Measurements from ENCODE around the gene IMMP2L.

IMMP2L gene

GRCh38 chr7:111030336-111030735 is 532.0 kb downstream of the IMMP2L start:
- no peak for DNase-seq (ENCODE audit: low read depth in 2 of 2)

- no peak for DNase-seq (ENCODE audit: low read depth in 2 of 2)
These were observed 532.6 kb downstream of the IMMP2L start for GRCh38 chr7:111029574-111030251.

- DNase-seq (ENCODE audit: low read depth in 2 of 2): no peak
These were observed 533.1 kb downstream of the IMMP2L start for GRCh38 chr7:111029141-111029572.

- DNase-seq (ENCODE audit: low read depth in 2 of 2): no peak
These were observed 534.9 kb downstream of the IMMP2L start for GRCh38 chr7:111027396-111027795.

- DNase-seq (ENCODE audit: low read depth in 2 of 2): no peak
These were observed 535.5 kb downstream of the IMMP2L start for GRCh38 chr7:111026806-111027205.

GRCh38 chr7:111026343-111026742 is 535.9 kb downstream of the IMMP2L start:
- no peak for DNase-seq (ENCODE audit: low read depth in 2 of 2)

GRCh38 chr7:111025006-111025405 is 537.3 kb downstream of the IMMP2L start:
- DNase-seq (ENCODE audit: low read depth in 2 of 2): no peak

GRCh38 chr7:111018960-111019736 is 543.1 kb downstream of the IMMP2L start:
- no peak for DNase-seq (ENCODE audit: low read depth in 2 of 2)

GRCh38 chr7:111018447-111018846 is 543.8 kb downstream of the IMMP2L start:
- DNase-seq (ENCODE audit: low read depth in 2 of 2): no peak

GRCh38 chr7:111014079-111014478 is 548.2 kb downstream of the IMMP2L start:
- no peak for DNase-seq (ENCODE audit: low read depth in 2 of 2)

- no peak for DNase-seq (ENCODE audit: low read depth in 2 of 2)
These were observed 549.3 kb downstream of the IMMP2L start for GRCh38 chr7:111012799-111013675.

- DNase-seq (ENCODE audit: low read depth in 2 of 2): no peak
These were observed 550.1 kb downstream of the IMMP2L start for GRCh38 chr7:111012149-111012548.

GRCh38 chr7:111011520-111011919 is 550.8 kb downstream of the IMMP2L start:
- no peak for DNase-seq (ENCODE audit: low read depth in 2 of 2)

GRCh38 chr7:111010798-111011197 is 551.5 kb downstream of the IMMP2L start:
- no peak for DNase-seq (ENCODE audit: low read depth in 2 of 2)

- no peak for DNase-seq (ENCODE audit: low read depth in 2 of 2)
These were observed 552.7 kb downstream of the IMMP2L start for GRCh38 chr7:111009526-111010040.

- no peak for DNase-seq (ENCODE audit: low read depth in 2 of 2)
These were observed 555.6 kb downstream of the IMMP2L start for GRCh38 chr7:111006691-111007090.

- DNase-seq (ENCODE audit: low read depth in 2 of 2): no peak
These were observed 556.3 kb downstream of the IMMP2L start for GRCh38 chr7:111006040-111006439.

GRCh38 chr7:111005445-111005844 is 556.8 kb downstream of the IMMP2L start:
- DNase-seq (ENCODE audit: low read depth in 2 of 2): no peak

- no peak for DNase-seq (ENCODE audit: low read depth in 2 of 2)
These were observed 557.9 kb downstream of the IMMP2L start for GRCh38 chr7:111004310-111004901.

GRCh38 chr7:111003883-111004282 is 558.4 kb downstream of the IMMP2L start:
- no peak for DNase-seq (ENCODE audit: low read depth in 2 of 2)

Data from stimulated activated CD8-positive, alpha-beta memory T cell treated with anti-CD3 and anti-CD28 coated beads, Interleukin-15, amount 100 ng/mL, for 4 hours (primary cell).